MM.1S (cell line): ENCODE data around the gene AAMDC.
"Not testable (repeated sequence)": the region's sequence is repeated elsewhere in the genome, so short reads cannot be mapped to it uniquely, and the experiment has no call there.

ENCODE experiments used
- DNase-seq: peaks from one replicate; pipeline ENCODE4 v3.0.0-alpha.2; 2015
- H2AFZ ChIP-seq: fragments of 300-600 bp; sonication (generic); 2 replicates; pipeline ENCODE4 v1.6.0; 2016; ENCODE audit warnings: antibody characterized with exemption, low read length
- H3F3A ChIP-seq: fragments of 300-600 bp; sonication (generic); 2 replicates; pipeline ENCODE4 v1.6.1; 2016; ENCODE audit warnings: mild to moderate bottlenecking, antibody characterized with exemption, low read length, moderate library complexity, mixed read lengths; ENCODE audit not compliant: insufficient read depth
- H3K27ac ChIP-seq: fragments of 300-600 bp; sonication (generic); 2 replicates; pipeline ENCODE4 v1.5.1; 2016; ENCODE audit warnings: mild to moderate bottlenecking, low read length
- H3K27me3 ChIP-seq: fragments of 300-600 bp; sonication (generic); replicated peaks from 2 replicates; pipeline ENCODE4 v1.6.0; 2016; ENCODE audit warnings: low read length; ENCODE audit not compliant: insufficient read depth
- H3K36me3 ChIP-seq: fragments of 300-600 bp; sonication (generic); replicated peaks from 2 replicates; pipeline ENCODE4 v1.6.1; 2016; ENCODE audit warnings: mild to moderate bottlenecking, low read length, mixed read lengths; ENCODE audit not compliant: insufficient read depth
- H3K4me1 ChIP-seq: fragments of 300-600 bp; sonication (generic); 2 replicates; pipeline ENCODE4 v1.6.1; 2016; ENCODE audit warnings: low read length, mixed read lengths
- H3K4me2 ChIP-seq: fragments of 300-600 bp; sonication (generic); 2 replicates; pipeline ENCODE4 v1.6.0; 2016; ENCODE audit warnings: low read depth, low read length
- H3K4me3 ChIP-seq: fragments of 300-600 bp; sonication (generic); 2 replicates; pipeline ENCODE4 v1.5.1; 2016; ENCODE audit warnings: low read length, mixed read lengths
- H3K79me2 ChIP-seq: fragments of 300-600 bp; sonication (generic); 2 replicates; pipeline ENCODE4 v1.6.1; 2016; ENCODE audit warnings: mixed run types, low read length, mixed read lengths
- H3K9ac ChIP-seq: fragments of 300-600 bp; sonication (generic); 2 replicates; pipeline ENCODE4 v1.6.1; 2016; ENCODE audit warnings: low read length, mixed read lengths
- H3K9me2 ChIP-seq: fragments of 300-600 bp; sonication (generic); replicated peaks from 2 replicates; pipeline ENCODE4 v1.6.1; 2016; ENCODE audit warnings: mild to moderate bottlenecking, low read length, mixed read lengths; ENCODE audit not compliant: insufficient read depth
- H3K9me3 ChIP-seq: fragments of 300-600 bp; sonication (generic); replicated peaks from 2 replicates; pipeline ENCODE4 v1.6.1; 2016; ENCODE audit warnings: mild to moderate bottlenecking, low read length, mixed read lengths; ENCODE audit not compliant: insufficient read depth
- H4K20me1 ChIP-seq: fragments of 300-600 bp; sonication (generic); 2 replicates; pipeline ENCODE4 v1.6.1; 2016; ENCODE audit warnings: mild to moderate bottlenecking, low read length, moderate library complexity, mixed read lengths; ENCODE audit not compliant: insufficient read depth
- CTCF ChIP-seq: fragments of 300-600 bp; sonication (generic); IDR thresholded peaks from 2 replicates; pipeline ENCODE4 v1.5.1; 2016; ENCODE audit warnings: antibody characterized with exemption, low read length, mixed read lengths
- EZH2 ChIP-seq: fragments of 300-600 bp; sonication (generic); optimal IDR thresholded peaks from 2 replicates; pipeline ENCODE3; 2017; ENCODE audit warnings: low read depth, mild to moderate bottlenecking, antibody characterized with exemption, low read length, mixed read lengths
- EZH2phosphoT487 ChIP-seq: fragments of 300-600 bp; sonication (generic); IDR thresholded peaks from 2 replicates; pipeline ENCODE4 v1.6.1; 2018; ENCODE audit warnings: antibody characterized with exemption, low read length

Gene AAMDC

GRCh38 chr11:77876045-77876444, 55.1 kb downstream of the AAMDC start:
- no peak overlapping the region for H3K9ac ChIP-seq

GRCh38 chr11:77878247-77878646, 57.3 kb downstream of the AAMDC start:
- not testable (repeated sequence) for H3K9me2 ChIP-seq, H3K79me2 ChIP-seq, H3K27me3 ChIP-seq, H3K27ac ChIP-seq, H3K4me2 ChIP-seq, H3K4me3 ChIP-seq, H2AFZ ChIP-seq, H3K9me3 ChIP-seq, H3K36me3 ChIP-seq, DNase-seq, H3K9ac ChIP-seq, H4K20me1 ChIP-seq
- H3K4me1 ChIP-seq: peaks cover 23% of the 10 kb centered on the region
- peaks cover 17% of the 10 kb centered on the region for H3F3A ChIP-seq

More at GRCh38 chr11:77876045-77876444, 55.1 kb downstream of the AAMDC start:
- Histone ChIP-seq H3K9me2 (no peaks in the 10 kb centered on the region), H3K79me2 (no peaks in the 10 kb centered on the region), H3K4me2 (no peak overlapping the region), H3K27ac (no peak overlapping the region), H3K27me3 (no peaks in the 10 kb centered on the region), H3K4me3 (no peak overlapping the region), H3K4me1 (peaks cover 23% of the 10 kb centered on the region), H3K9me3 (no peaks in the 10 kb centered on the region), H3F3A (peaks cover 17% of the 10 kb centered on the region), H4K20me1 (no peaks in the 10 kb centered on the region), H2AFZ (no peak overlapping the region), H3K36me3 (no peaks in the 10 kb centered on the region)
- DNase-seq: no peak
- no peak for TF ChIP-seq EZH2phosphoT487
- TF ChIP-seq EZH2: no peak
- no peak for TF ChIP-seq CTCF

GRCh38 chr11:77879218-77879617, 58.3 kb downstream of the AAMDC start:
- Histone ChIP-seq H3K27ac (peak overlapping the region; percentile 67; the same call in 1 of the 2 replicates), H4K20me1 (no peaks in the 10 kb centered on the region), H3K36me3 (no peaks in the 10 kb centered on the region), H2AFZ (no peak overlapping the region), H3K4me1 (peaks cover 23% of the 10 kb centered on the region), H3K27me3 (no peaks in the 10 kb centered on the region), H3K79me2 (no peaks in the 10 kb centered on the region), H3K4me3 (peak overlapping the region; percentile 12; the same call in 1 of the 2 replicates), H3K9me2 (no peaks in the 10 kb centered on the region), H3F3A (peaks cover 17% of the 10 kb centered on the region), H3K4me2 (peak overlapping the region; percentile 51), H3K9ac (0 out of 2 replicates have a peak overlapping the region, but pooled peaks have one; percentile 1), H3K9me3 (no peaks in the 10 kb centered on the region)
- peak; percentile 85 for DNase-seq
- peak; percentile 39 for TF ChIP-seq CTCF
- no peak for TF ChIP-seq EZH2phosphoT487
- TF ChIP-seq EZH2: no peak

- H3K9me2 ChIP-seq: no peaks in the 10 kb centered on the region
- H3K4me1 ChIP-seq: peaks cover 23% of the 10 kb centered on the region
- DNase-seq: no peak
- H2AFZ ChIP-seq: no peak overlapping the region
- no peak for TF ChIP-seq CTCF
- TF ChIP-seq EZH2: no peak
- TF ChIP-seq EZH2phosphoT487: no peak
- H3F3A ChIP-seq: peaks cover 17% of the 10 kb centered on the region
- no peaks in the 10 kb centered on the region for H3K27me3 ChIP-seq
- H3K36me3 ChIP-seq: no peaks in the 10 kb centered on the region
- H3K4me3 ChIP-seq: no peak overlapping the region
- no peaks in the 10 kb centered on the region for H4K20me1 ChIP-seq
- no peak overlapping the region for H3K9ac ChIP-seq
- H3K27ac ChIP-seq: no peak overlapping the region
- H3K4me2 ChIP-seq: no peak overlapping the region
- no peaks in the 10 kb centered on the region for H3K9me3 ChIP-seq
- H3K79me2 ChIP-seq: no peaks in the 10 kb centered on the region
Measured at GRCh38 chr11:77882396-77882795, 61.5 kb downstream of the AAMDC start.
